Hepatocyte (in vitro differentiated cells): Measurements from ENCODE around the gene SNAP25.

ENCODE experiments used
- CTCF ChIP-seq: fragments of 200-600 bp; sonication (generic); IDR thresholded peaks from 2 replicates; pipeline ENCODE4 v1.5.1; 2016; ENCODE audit warnings: antibody characterized with exemption, mild to moderate bottlenecking; ENCODE audit not compliant: poor library complexity
- EZH2 ChIP-seq: fragments of 200-600 bp; sonication (generic); IDR thresholded peaks from 2 replicates; pipeline ENCODE4 v1.6.1; 2016; ENCODE audit warnings: antibody characterized with exemption, mild to moderate bottlenecking, borderline replicate concordance
- EZH2phosphoT487 ChIP-seq: fragments of 200-600 bp; sonication (generic); IDR thresholded peaks from one replicate; pipeline ENCODE4 v1.6.1; 2018; ENCODE audit warnings: antibody characterized with exemption, mild to moderate bottlenecking, low read depth, moderate library complexity; ENCODE audit not compliant: unreplicated experiment, severe bottlenecking

DNA sequence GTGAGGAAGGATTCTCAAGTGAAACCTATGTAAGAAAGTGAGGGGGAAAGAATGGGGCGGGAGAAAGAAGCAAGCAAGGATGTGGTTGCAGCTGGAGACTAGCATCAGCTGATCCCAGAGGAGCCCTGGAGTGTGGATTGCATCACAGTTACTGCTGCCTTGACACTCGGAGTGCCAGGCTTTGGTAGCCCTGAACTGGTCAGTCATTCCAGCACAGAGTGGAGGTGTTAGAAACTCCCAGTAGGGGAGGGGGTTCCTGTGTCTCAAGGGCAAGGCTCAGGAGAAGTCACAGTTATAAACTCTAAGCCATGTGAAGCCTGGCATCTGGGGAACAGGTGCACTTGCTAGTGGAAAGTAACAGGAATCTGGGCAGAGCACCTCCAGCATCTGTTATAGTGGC is 23.5 kb downstream of the SNAP25 start:
- TF ChIP-seq EZH2 (no peak), CTCF (no peak), EZH2phosphoT487 (no peak)
